T-helper 22 cell (primary cell): ENCODE data around the gene IGSF8.

Source experiments
- DNase-seq: peaks from one replicate; pipeline ENCODE4 v3.0.0-alpha.2; 2020; ENCODE audit warnings: low read depth

Gene IGSF8

DNA sequence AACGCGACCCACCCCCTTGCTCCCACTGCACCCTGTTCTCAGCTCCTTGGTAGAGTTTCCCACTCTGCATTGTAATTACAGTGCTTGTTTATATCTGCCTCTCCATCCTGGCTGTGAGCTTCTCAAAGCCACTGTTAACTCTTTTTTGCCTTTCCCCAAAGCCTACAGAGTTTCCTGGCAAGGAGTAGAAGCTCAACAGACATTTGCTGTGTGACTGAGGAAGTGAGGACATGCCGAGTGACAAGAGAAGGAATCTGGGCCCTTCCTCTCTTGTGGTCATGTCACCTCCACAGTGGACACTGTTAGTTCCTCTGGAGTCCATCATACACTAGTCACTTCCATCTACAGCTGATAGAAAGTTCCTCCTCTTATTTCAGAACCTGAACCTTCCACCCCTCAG, 6.1 kb upstream of the IGSF8 start:
- DNase-seq, result no peak

DNA sequence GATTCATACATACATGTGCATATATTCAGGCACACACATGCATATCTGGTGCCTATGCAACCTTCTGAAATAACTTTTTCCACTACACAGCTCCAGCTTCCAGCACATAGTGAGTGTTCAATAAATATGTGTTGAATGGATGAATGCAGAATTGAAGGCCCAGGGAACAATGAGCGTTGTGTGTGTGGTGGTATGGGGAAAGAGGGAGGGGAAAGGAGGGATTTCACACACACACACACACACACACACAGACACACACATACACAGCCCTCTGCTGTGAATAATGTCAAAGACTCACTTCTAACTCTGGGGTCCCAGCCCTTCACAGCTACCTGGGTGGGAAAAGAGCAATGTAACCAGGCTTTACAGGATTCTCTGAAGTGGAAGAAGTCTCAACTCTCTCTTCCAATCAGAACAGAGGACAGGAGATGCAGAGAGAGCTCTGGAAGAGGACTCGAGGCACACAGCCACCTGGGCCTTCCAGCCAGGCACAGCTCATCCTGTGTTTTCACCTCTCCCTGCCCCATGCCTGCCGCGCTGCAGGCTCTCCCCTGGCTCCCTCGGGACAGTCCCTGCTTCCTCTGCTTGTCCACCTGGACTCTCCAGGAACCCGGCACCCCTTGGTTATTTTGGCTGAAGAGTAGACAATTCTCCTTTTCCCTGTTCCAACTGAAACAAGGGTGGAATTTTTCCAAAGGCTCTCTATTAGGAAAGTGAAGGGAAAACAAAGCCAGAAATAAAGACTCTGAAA, 5.4 kb upstream of the IGSF8 start:
- no peak for DNase-seq

DNA sequence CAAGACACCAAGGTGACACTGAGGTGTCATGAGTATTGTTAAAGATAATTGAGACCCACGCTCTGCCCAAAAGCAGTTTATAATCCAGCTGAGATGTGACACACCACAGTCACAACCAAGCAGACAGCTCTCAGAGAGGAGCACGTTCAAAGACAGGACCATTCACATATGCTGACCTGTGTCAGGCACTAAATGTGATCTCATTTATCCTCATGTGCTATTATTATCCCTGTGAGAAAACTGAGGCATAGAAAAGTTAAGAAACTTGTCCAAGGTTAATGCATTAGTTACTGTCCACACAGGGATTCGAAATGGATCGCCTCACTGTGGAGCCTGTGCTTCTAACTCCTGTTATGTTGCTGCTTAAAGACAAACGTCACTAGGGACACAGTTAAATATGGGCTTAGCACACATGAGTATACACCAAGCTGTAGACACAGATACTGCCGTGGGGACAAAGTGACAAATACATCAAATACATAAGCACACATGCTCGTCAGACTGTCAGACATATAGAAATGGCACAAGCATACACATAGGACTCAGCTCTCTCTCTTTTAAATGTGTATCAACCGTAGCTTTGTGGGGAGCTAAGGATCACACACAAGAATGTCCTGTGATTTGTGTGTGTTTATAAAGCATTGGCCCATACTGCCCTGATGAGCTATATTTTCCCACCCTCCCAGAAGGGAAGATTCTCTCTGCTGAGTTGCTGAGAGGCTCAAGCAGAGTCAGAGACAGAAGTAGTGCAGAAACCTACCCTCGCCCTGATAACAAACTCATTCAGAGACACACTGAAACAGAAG, 3.5 kb upstream of the IGSF8 start:
- DNase-seq, result no peak

DNA sequence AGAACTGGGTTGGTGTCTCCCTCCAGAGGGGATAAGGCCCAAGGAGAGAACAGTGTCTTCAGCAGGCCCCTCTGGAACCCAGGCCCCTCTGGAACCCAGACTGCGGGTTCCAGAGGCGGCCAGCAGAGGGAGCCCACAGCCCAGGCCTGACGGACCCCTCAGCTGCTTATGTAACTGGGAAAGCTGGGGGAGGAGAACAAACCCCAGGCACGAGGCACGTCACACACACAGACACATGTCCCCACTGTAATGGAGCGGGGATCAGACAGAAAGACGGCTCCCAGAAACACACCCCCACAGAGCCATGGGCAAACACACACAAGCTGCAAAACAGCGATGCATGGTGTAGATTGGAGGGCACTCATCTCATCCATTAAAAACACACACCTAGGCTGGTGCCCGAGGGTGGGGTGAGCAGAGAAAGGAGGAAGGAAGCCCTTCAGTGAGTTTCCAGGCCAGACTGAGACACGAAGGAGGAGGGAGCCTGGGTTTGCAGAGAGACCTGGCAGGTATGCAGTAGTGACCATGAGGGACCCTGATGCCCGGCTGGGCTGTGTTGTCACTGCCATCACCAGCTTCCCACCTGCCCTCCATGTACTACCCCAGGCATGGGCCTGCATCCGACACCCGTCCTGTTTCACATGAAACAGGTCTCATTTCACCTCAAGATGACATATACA, 2.8 kb upstream of the IGSF8 start:
- DNase-seq, result peak; percentile 57

DNA sequence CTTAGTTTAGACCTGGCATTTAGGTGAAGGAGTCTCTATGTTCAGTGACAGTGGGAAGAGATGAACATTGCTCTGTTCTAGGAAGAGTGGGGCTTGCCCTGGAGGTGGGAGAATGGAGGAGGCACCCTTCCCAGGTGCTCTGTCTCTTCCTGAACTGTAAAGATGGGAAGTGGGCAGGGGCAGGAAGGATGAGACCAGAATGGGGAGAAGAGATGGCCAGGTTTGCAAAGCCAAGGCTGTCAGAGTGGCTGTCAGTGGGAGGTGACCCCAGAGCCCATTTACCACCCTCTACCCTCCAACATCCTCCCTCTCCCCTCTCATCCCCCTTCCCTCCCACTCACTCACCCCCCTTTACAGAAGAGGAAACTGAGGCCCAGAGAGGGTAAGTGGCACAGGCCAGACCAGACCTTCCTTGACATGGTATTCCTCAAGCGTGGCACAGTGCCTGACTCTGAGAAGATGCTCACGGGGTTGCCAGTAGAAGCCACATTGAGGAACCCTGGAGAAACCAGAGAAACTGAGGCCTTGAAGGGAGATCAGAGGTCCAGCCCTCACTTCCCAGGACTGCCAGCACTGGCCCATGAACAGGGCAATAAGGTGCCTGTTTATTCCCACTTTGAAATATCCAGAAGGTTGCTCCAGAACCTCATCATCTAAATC, 1.4 kb upstream of the IGSF8 start:
- no peak for DNase-seq

DNA sequence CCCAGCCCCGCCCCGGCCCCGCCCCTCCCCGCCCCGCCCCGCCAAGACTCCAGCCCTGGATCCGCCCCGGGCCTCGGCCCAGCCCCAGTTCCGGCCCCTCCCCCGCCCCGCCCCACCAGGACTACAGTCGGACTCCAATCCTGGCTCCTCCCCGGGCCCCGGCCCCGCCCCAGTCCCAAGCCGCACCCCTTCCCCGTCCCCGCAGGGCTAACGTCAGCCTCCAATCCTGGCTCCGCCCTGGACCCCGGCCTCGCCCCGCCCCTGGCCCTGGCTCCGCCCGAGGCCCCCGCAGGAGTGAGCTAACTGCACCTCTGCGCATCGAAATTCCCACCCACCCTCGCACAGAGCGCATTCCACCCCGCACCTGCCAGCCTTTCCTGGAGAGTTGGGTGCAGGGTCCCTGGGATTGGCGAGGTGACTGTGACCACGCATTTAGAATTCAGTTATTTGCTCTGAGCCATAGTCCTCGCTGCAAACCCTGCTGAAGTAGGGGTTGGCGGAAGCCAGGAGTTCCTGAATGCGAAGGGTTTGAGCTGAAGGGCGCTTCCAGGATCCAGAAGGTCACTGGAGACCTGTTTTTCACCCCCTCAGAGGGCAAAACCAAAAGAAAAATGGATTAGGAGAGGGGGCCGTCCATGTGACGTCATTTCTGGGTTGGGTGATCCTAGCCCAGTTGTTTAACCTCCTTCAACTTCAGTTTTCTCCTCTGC, 588 bp upstream of the IGSF8 start:
- DNase-seq, result peak; percentile 97

DNA sequence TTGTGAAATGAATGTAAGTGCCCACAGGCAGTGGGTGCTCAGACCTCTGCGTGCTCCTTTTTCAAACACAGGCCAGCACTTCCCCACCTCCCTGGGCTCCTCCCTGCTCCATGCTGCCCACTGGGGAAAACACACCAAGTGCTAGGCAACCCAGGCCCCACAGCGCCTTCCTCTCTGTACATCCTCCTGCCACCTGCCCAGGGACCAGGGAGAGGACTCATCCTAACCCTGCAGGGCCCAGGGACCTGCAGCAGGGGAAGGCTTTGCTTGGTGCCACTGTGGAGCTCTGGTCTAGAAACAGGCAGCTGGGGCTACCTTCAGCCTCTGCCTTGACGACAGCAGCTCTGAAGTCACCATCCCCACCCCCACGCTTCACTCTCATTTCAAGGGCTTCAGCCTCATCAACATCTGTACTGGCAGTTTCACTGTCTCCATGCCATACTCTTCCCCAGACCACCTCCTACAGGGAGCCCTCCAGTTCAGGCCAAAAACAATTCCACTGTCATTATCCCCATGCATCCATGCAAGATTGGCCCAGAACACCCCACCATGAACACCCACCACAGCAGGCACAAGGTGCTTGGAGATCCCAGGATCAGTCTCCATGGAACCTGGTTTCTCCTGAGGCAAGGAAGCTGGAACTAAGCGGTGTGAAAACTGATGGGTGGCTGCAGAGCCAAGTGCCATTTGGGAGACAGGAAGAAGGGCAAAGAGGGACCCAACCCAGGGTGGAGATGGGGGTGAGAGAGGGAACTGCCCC, 1.1 kb downstream of the IGSF8 start:
- DNase-seq, result no peak

DNA sequence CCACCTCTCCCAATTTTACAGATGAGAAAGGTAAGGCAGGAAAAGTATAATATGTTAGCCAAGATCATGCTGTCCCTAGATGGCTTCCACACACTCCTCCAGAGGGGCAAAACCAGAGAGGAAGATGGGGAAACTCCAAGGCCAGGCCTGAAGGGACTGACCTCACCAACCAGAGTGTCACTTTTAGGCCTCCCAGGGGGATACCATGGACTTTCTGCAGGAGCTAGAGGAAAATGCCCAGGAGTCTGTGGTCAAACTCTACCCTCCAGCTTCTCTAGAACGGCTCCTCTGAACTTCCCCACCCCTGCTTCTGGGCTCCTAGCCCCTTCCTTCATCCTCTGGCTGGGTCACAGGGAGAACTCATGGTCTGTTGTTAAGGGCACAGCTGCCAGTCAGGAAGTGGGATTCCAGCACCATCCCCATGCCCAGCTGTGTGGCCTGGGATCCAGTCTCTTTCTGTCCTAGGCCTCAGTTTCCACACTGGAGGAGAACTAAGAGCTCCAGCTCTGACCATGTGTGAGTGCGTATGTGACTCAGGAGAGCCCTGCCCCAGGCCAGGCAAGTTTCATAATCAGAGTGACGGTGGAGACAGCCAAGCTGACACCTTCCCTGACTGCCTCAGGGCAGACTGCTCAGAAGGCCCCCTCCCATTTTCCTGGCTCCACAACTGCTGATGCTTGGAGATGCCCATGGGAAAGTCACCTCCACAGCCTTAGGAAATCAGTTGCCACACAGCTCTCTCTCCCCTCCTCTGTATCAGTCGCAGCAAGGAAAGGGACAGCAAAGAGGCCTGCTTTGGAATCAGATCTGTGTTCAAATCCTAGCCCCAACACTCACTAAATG, 1.9 kb downstream of the IGSF8 start:
- no peak for DNase-seq

DNA sequence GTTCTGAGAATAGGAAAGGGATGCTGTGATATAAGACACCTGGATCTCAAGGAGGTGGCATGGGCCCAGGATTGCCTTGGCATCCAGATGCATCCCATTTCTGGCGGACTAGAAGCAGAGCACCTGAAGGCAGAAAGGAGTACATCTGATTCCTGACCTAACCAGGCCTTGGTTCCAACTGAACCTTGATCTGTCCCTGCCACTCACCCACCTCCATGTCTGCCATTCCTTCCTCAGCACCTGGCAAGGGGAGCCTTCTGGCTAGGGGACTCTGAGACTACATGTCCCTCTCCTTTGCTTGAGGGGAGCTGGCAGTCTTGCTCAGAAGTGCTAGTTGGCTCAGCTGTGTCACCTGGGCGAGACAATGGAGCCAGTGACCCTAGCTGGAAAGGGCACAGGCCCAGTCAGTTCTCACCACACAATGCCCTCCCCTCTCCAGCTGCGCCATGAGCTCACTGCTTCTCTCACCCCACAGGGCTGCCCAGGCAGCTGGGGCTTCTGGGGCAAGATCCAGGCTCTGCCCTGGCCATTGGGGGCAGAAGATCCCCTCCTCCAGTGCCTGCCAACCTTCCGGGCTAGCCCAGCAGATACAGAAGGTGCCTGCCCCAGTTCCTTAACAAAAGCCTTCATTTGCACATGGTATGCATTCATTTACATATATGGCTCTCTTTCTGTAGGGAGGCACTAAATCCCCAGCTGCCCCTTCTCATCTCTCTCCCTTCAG, 2.9 kb downstream of the IGSF8 start:
- DNase-seq, result no peak

DNA sequence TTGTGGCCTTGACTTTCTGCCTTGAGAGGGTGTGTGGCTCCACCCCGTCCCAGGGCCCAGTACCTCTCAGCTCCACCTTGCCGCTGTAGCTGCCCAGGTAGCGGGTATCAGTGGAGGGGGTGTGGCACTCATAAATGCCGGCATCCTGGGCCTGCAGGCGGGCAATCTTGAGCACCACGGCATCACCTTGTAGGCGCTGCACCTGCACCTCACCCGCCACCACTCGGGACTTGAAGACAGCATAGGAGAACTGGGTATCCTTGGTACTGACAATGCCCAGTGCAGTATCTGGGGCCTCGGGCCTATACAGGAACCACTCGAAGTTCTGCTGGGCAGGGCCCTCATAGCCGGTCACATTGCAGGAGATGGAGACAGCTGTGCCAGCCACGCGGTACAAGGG, 3.6 kb downstream of the IGSF8 start:
- no peak for DNase-seq

DNA sequence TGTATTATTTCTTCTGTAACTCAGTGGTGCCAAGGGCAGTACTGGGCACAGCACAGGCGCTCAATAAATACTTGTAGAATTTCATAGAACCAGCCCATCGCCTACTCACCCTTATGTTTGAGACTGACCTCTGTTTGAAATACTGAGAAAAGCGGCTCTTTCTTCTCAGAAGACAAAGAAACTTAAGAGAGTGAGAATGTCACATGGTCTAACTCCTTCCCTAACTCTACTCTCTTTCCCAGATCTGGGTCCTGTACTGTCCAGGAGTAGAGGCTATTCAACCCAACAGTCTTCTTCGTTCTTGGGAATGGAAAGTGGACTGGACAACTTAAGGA, 4.2 kb downstream of the IGSF8 start:
- DNase-seq, result no peak

DNA sequence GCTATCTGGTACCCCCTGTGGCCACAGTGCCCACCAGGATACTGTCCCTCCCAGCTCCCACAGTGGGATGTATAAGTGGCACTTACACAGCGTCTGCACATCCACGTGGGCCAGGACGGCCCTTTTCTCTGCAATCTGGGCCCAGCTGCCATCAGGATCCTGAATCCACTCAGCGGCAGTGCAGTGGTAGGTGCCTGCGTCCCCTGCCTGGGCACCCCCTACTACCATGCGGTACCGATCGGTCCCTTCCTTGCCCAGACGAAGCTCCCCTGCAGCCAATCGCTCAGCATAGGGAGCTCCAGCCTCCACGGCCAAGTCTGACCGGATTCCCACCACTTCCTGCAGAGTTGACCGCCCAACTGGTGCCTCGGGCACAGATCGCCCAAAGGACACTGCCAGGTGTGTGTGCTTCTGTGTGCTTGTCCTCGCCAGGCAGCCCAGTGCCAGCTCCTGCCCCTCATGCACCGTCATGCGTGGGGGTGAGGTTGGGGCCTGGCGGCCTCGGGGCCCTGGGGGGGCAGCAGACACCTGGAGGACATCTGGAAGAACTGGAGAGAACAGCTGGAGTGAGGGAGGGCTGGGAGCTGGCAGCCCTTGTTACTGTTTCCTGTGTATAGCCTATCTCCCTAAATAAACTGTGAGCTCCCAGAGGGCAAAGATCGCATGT, 4.7 kb downstream of the IGSF8 start:
- no peak for DNase-seq

DNA sequence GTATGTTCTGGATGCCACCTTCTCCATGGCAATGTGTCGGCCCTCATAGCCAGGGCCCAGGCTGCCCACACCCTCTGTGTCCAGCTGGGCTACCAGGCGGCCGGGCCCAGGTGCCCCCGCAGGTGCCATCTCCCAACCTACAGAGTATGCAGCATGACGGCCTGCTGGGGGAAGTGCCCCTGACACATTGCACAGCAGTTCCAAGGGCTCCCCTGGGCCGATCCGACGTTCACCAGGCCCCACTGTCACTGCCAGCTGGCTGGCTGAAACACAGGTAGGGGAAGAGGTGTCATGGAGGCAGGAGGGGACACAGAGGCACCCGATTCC, 5.4 kb downstream of the IGSF8 start:
- DNase-seq, result no peak

DNA sequence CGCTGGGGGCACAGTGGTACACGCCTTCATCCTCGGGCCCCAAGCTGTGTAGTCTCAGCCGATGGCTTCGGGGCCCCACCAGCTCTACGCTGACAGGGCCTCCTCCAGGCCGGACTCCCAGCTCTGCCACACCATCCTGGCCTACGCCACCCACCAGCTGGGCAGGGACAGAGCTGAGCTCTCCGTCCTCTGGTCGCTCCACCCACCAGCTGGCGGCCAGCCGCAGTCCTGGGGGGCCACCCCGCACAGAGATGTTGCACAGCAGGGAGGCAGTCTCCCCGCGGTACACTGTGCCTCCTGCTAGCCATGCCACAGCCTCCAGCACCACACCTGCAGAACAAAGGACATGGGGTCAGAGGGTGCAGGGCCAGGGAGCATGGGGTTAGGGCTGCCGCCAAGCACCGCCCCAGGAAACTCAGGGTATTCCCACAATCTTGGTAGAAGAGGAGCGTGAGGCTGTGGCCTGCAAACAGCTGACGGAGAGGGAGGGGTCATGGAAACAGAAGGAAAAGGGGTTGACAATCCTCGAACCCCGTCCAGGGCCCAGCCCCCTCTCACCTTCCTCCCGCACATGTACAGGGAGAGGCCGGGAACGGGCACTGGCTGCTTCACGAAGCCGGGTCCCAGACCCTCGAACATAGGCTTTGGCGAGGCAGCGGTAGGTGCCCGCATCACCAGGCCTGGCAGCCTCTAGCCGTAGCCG, 5.9 kb downstream of the IGSF8 start:
- no peak for DNase-seq

DNA sequence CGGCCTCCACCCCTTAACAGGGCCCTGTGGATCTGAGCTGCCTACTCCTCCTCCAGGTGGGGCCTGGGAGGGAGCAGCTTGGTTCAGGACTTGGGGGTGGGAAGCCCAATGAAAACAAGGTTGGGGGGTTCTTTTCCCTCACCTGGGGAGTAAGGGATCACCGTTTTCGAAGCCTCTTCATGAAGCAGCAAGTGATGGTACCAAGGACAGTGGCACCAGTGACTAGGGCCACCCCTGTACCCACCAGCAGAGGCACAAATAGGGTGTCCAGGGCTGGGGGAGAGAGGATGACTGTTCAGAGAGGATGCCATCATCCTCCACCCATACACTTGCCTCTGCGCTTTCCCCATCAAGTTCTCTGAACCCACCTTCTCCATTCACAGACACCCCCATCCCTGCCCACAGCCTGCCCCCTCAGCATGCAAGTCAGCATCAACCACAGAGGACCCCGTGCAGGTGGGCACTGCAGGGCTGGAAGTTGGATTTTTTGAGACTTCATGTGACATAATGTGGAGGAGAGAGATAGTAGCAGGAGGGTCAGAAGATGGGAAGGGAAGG, 6.7 kb downstream of the IGSF8 start:
- no peak for DNase-seq

DNA sequence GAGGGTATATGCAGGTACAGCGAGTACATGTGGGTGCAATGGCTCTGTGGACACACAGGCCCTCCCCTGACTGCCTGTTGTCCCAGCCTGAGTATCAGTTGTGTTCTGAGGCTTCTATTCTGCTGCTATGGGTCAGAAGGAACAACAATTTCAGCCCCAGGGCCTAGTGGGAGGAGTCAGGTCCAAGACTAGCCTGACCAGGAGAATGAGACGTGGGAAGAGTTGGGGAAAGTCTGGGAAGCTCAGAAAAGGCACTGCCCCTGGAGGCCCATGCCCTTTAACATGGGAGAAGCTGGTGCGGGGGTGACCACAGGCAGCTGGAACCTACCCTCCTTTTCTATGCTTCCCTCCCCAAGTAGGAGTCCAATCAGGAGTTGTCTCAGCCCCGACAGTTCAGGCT, 7.7 kb downstream of the IGSF8 start:
- DNase-seq, result no peak

DNA sequence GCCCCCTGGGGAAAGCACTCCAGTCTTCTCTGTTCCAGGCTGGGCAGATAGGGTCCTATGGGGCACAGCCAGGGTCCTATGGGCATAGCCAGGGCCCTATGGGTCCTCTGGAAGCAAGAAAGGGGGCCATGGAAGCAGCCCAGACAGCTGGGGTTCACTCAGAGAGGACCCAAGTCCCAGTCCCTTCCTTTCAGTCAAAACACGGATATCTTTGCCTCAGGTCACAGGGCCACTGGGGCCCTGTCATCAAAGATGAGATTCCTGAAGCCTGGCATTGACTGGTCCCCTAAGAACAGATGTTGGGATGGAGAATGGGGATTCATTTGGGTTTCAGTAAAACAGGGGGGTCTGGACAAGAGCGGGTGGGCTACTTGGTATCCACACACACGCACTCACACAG, 8.5 kb downstream of the IGSF8 start:
- no peak for DNase-seq

DNA sequence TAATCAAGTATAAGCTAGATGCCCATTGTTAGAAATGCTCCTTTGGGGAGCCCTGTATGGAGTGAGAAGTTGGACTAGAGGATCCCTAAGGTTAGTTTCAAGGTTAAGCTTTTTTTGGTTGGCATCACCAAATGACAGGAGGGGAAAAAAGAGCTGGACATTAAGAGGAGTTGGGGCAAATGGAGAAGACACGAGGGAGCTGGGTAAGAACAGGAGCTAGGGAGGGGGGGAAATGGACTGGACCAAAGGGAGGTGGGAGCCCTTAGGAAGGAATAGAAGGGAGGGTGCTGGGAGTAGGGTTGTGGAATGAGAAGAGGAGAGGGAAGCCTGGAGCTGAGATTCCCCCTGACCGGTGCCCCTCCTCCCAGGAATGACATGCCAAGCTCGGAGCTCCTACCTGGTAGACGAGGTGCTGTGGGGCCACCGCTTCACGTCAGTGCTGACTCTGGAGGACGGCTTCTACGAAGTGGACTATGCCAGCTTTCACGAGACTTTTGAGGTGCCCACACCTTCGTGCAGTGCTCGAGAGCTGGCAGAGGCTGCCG, 11.2 kb downstream of the IGSF8 start:
- DNase-seq, result no peak
